Sciatic nerve (tissue), 2 donors: ENCODE measurements around the gene PDE9A. TPM values are rescaled to one million over a fixed set of nuclear protein-coding genes. Genes with fewer than 3 reads are reported as not detected.
"Not testable (repeated sequence)": the region's sequence is repeated elsewhere in the genome, so short reads cannot be mapped to it uniquely, and the experiment has no call there.

Experiments
- ATAC-seq: fragments of 200-7000 bp; cut with Tn5 transposase; one replicate; pipeline ENCODE4 v1.9.1; 2020; ENCODE audit warnings: mild to moderate bottlenecking, moderate library complexity
- DNase-seq: peaks from one replicate; pipeline ENCODE4 v3.0.0-alpha.2; 2020; ENCODE audit warnings: low spot score
- intact Hi-C: fragments of 100-400 bp; cut with DNase I; formaldehyde crosslinking; loops from one replicate; pipeline ENCODE4 v1.14.2; 2022
- total RNA-seq: library from RNA; stranded (reverse); fragmentation: NEBNext Ultra II Directional; extraction: Animal tissue kit (Norgen Biotek cat#: 25700); gene quantifications from one replicate; pipeline ENCODE4 v1.2.1, GENCODE V29; 2021
- donor health status: DM: no; HTN: no; CAD: no.
- donor health status: DM: no; HTN: no; CAD: no.

Gene PDE9A
- total RNA-seq, 1 donor from 2014 or later = 32.6 TPM

- ATAC-seq (peak; percentile 67), DNase-seq (peak; percentile 55)
- intact Hi-C loops = no loop called here
Observed at GRCh38 chr21:42622284-42622683, 31.1 kb upstream of the PDE9A start.

DNA sequence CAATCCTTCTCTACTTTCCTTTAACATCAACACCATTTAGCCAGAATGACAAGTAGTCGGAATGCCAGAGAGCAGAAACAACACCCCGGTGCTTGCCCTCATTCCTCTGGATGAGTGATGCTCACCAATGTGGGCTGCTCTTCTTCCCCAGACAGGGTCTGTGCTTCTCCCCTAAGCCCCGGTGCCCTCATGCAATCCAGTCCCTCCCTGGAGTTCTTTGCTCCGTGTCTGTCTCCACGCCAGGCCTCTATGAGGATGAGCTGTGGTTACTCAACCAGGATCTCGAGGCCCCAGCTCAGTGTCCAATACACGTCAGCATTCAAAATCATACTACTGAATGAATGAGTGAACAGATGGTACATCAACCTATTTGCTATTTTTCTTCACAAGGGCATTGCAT lies 29.7 kb upstream of the PDE9A start:
- intact Hi-C loops = no loop called here
- ATAC-seq = no peak
- peak; percentile 23 for DNase-seq

- no peak for ATAC-seq
Observed at GRCh38 chr21:42624095-42624790, 29.2 kb upstream of the PDE9A start.

DNA sequence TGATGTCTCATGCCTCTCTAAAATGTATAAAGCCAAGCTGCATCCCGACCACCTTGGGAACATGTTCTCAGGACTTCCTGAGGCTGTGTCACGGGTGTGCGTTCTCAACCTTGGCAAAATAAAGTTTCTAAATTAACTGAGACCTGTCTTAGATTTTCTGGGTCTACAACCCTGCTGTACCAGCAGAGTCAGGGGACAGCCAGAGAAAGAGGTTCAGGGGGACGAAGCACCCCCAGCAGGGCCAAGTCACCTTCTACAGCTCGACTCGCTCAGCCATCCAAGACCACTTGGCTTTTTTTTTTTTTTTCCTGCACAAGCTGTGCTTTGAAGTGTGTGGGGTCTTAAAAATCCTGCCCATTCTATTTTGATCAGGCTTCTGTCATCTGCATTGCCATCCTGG lies 28.5 kb upstream of the PDE9A start:
- peak; percentile 4 for DNase-seq
- no peak for ATAC-seq
- intact Hi-C loops = no loop called here

More at GRCh38 chr21:42624095-42624790, 29.2 kb upstream of the PDE9A start:
- intact Hi-C loops = no loop called here
- DNase-seq = peak; percentile 14

- ATAC-seq (no peak), DNase-seq (peak; percentile 28)
- intact Hi-C loops = no loop called here
Observed at GRCh38 chr21:42626171-42626570, 27.2 kb upstream of the PDE9A start.

DNA sequence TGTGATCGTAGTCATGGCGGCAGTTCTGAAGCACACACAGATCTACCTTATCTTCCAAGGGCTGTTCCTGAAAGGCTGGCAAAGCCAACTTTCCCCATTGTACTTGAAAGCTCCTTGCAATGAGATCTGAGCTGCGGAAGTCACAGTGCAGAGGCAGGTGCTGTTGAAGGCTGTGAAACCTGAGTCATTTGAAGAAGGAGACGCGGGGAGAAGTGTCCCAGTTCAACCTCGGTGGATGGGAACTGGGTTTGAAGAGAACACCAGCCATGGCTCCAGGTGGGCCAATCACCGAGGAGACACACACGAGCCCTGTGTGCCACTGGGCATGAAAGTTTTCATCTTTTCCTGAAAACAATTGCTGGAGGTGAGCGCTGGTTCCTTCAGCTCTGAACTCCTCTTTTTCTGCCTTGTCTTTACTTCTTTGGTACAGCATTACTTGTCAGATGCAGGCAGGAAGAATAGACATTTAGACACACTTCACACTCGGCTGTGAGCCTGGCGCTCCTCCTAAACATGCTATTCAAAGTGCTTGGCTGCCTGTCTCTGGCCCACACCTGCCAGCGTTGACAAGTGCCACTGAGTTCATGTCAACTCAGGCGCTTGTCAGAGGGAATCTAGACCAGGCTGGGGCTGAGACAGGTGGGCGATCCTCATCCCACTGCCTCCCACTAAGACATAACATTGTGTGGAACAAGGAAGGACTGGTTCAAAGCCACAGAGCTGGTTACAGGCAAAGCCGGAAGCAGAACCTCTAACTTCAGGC lies 25.7 kb upstream of the PDE9A start:
- DNase-seq (no peak), ATAC-seq (no peak)
- intact Hi-C loops = no loop called here

GRCh38 chr21:42628466-42629061 lies 24.9 kb upstream of the PDE9A start:
- DNase-seq, intact Hi-C loops, ATAC-seq: not testable (repeated sequence)

GRCh38 chr21:42629933-42630589 lies 23.4 kb upstream of the PDE9A start:
- peak; percentile 28 for DNase-seq
- intact Hi-C loops = no loop called here
- ATAC-seq = no peak

GRCh38 chr21:42630626-42631025 lies 22.8 kb upstream of the PDE9A start:
- DNase-seq (peak; percentile 39), ATAC-seq (no peak)
- intact Hi-C loops = no loop called here

GRCh38 chr21:42631142-42631541 lies 22.3 kb upstream of the PDE9A start:
- intact Hi-C loops = no loop called here
- DNase-seq (peak; percentile 14), ATAC-seq (no peak)

GRCh38 chr21:42632336-42632751 lies 21.1 kb upstream of the PDE9A start:
- DNase-seq (peak; percentile 51), ATAC-seq (no peak)
- intact Hi-C loops = no loop called here

DNA sequence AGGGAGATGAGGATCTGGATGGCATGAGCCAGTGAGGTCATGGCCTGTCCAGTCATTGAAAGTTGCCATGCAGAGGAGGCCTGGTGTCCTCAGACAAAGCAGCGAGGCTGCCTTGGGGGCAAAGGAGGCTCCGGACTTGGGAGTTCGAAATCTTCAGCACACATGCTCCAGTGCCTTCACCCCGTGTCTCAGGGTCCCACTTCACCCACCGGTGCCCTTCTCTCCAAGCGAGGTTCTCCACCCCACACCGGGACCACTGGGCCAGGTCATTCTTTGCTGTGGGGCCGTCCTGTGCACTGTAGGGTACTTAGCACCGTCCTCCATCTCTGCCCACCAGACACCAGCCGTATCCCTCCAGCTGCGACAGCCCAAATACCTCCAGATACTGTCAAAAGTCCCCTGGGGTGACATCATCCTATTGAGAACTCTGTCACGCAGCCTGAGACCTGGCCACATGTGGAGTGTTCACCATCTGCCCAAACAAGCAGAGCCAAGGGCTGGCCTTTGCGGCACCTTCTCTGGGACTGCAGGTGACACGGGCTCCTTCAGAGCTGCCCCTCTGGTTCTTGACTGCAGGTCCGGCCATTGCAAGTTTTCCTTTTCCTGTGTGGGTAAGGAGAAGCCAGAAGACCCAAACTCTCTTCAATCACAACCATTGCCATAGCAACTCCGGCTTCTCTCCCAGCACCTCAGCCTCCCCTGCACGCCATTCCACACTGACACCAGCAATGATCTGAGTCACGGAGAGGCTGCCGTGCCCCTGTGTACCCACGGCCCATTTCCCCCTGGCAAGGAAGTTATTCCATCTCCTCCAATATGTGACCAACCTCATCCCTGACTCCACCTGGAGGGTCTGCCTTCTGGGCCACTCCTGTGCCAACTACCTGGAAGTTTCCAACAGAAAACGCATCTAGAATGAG lies 20.4 kb upstream of the PDE9A start:
- ATAC-seq (no peak), DNase-seq (peak; percentile 31)
- intact Hi-C loops = no loop called here

DNA sequence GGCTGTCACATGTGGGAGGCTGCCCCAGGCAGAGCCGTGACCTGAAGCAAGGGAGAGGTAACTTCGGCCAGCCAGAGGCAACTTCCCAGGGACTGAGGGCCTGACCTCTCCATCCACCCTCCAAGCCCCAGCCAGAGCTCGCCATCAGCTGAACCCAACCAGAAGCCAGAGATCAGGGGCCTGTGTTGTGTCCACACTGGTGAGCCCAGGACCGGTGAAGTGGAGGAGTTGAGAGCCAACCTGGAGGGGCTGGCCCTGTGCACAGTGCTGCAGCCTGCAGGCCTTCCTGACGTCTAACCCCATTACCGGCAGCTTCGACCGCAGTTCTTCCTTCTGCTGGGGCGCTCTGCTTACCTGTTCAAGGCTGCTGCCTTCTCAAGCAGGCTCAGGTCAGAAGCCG lies 19.6 kb upstream of the PDE9A start:
- peak; percentile 46 for DNase-seq
- ATAC-seq = no peak
- intact Hi-C loops = no loop called here

- ATAC-seq (peak; percentile 14), DNase-seq (peak; percentile 49)
Observed at GRCh38 chr21:42635848-42636519, 17.4 kb upstream of the PDE9A start.

GRCh38 chr21:42636520-42637266 lies 16.7 kb upstream of the PDE9A start:
- intact Hi-C loops = no loop called here
- DNase-seq (no peak), ATAC-seq (peak; percentile 87)

More at GRCh38 chr21:42635848-42636519, 17.4 kb upstream of the PDE9A start:
- intact Hi-C loops = no loop called here

DNA sequence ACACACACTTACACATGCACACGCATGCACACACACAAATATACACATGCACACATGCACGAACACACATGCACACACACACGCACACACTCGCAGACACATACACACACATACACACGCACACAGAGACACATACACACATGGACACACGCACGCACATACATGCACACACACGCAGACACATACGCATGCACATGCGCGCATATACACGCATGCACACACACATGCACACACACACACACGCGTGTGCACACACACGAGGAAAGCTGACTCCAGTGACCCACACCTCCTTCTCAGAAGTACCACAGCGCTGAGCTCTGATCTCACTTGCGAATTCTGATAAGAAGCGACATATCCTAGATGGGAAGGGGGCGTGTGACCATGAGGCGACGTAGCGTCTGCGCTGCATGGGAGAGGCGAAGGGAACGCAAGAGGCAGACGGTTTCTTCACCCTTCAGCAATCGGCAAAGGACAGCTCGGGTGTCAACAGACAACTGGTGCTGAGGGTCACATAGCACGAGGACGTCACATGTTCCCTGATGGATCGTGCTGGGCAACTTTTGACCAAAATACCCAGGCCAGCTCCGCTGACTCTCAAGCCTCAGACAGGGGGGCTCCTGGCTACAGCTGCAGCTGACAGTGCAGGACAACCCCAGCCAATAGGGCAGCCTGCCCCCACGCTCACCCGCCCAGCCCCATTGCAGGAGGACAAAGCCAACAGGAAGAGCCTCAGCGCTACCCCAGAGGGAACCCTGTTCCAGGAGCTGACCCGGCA lies 16.0 kb upstream of the PDE9A start:
- DNase-seq = no peak
- intact Hi-C loops = no loop called here
- ATAC-seq = no peak
